ENCODE data around the gene CEP170B.

The CEP170B gene

GRCh38 chr14:104928391-104929133 lies 63.5 kb downstream of the CEP170B start:
- Histone ChIP-seq H3K27ac (ENCODE audit: low read depth, low read length) (no peak overlapping the region), H3K4me3 (ENCODE audit: low read length) (no peak overlapping the region), H4K20me1 (ENCODE audit: control insufficient read depth, insufficient read depth, low read depth, low read length) (no peaks in the 10 kb centered on the region), H3F3A (ENCODE audit: control insufficient read depth, insufficient read depth) (peaks cover 13% of the 10 kb centered on the region), H3K27me3 (ENCODE audit: control insufficient read depth, low read length) (no peaks in the 10 kb centered on the region), H3K9me2 (replicated peaks; ENCODE audit: control insufficient read depth, low read length) (no peaks in the 10 kb centered on the region), H3K36me3 (ENCODE audit: control insufficient read depth, low read length) (no peaks in the 10 kb centered on the region), H3K4me2 (ENCODE audit: low read length) (no peak overlapping the region), H3K79me2 (ENCODE audit: control insufficient read depth, low read length) (0 out of 2 replicates have a peak, but pooled peaks cover 4% of the 10 kb centered on the region), H3K4me1 (ENCODE audit: control insufficient read depth, low read length) (peaks cover 48% of the 10 kb centered on the region), H3K9me3 (ENCODE audit: control insufficient read depth, insufficient read depth, low read length) (peaks cover 7% of the 10 kb centered on the region; the same call in 1 of the 2 replicates)
- TF ChIP-seq EZH2phosphoT487 (IDR thresholded peaks at IDR 0.05; ENCODE audit: borderline replicate concordance, low read length): no peak
- no peak for TF ChIP-seq CTCF (IDR thresholded peaks at IDR 0.05; ENCODE audit: low read depth, low read length, poor library complexity, severe bottlenecking)

GRCh38 chr14:104929268-104930230 lies 64.5 kb downstream of the CEP170B start:
- Histone ChIP-seq H3K9me2 (replicated peaks; ENCODE audit: control insufficient read depth, low read length) (no peaks in the 10 kb centered on the region), H3F3A (ENCODE audit: control insufficient read depth, insufficient read depth) (peaks cover 8% of the 10 kb centered on the region; the same call in 1 of the 2 replicates), H3K4me2 (ENCODE audit: low read length) (no peak overlapping the region), H3K36me3 (ENCODE audit: control insufficient read depth, low read length) (no peaks in the 10 kb centered on the region), H3K27me3 (ENCODE audit: control insufficient read depth, low read length) (peaks cover 3% of the 10 kb centered on the region; the same call in 1 of the 2 replicates), H3K27ac (ENCODE audit: low read depth, low read length) (no peak overlapping the region), H3K4me1 (ENCODE audit: control insufficient read depth, low read length) (peaks cover 41% of the 10 kb centered on the region), H3K9me3 (ENCODE audit: control insufficient read depth, insufficient read depth, low read length) (no peaks in the 10 kb centered on the region), H4K20me1 (ENCODE audit: control insufficient read depth, insufficient read depth, low read depth, low read length) (no peaks in the 10 kb centered on the region), H3K79me2 (ENCODE audit: control insufficient read depth, low read length) (0 out of 2 replicates have a peak, but pooled peaks cover 4% of the 10 kb centered on the region), H3K4me3 (ENCODE audit: low read length) (no peak overlapping the region)
- TF ChIP-seq CTCF (IDR thresholded peaks at IDR 0.05; ENCODE audit: low read depth, low read length, poor library complexity, severe bottlenecking): no peak
- TF ChIP-seq EZH2phosphoT487 (IDR thresholded peaks at IDR 0.05; ENCODE audit: borderline replicate concordance, low read length): no peak

GRCh38 chr14:104930526-104931303 lies 65.6 kb downstream of the CEP170B start:
- Histone ChIP-seq H3K27me3 (ENCODE audit: control insufficient read depth, low read length) (peaks cover 3% of the 10 kb centered on the region; the same call in 1 of the 2 replicates), H3K36me3 (ENCODE audit: control insufficient read depth, low read length) (no peaks in the 10 kb centered on the region), H4K20me1 (ENCODE audit: control insufficient read depth, insufficient read depth, low read depth, low read length) (no peaks in the 10 kb centered on the region), H3K4me2 (ENCODE audit: low read length) (no peak overlapping the region), H3K4me3 (ENCODE audit: low read length) (no peak overlapping the region), H3K9me2 (replicated peaks; ENCODE audit: control insufficient read depth, low read length) (no peaks in the 10 kb centered on the region), H3F3A (ENCODE audit: control insufficient read depth, insufficient read depth) (peaks cover 6% of the 10 kb centered on the region; the same call in 1 of the 2 replicates), H3K9me3 (ENCODE audit: control insufficient read depth, insufficient read depth, low read length) (no peaks in the 10 kb centered on the region), H3K79me2 (ENCODE audit: control insufficient read depth, low read length) (0 out of 2 replicates have a peak, but pooled peaks cover 3% of the 10 kb centered on the region), H3K4me1 (ENCODE audit: control insufficient read depth, low read length) (peaks cover 29% of the 10 kb centered on the region), H3K27ac (ENCODE audit: low read depth, low read length) (no peak overlapping the region)
- no peak for TF ChIP-seq CTCF (IDR thresholded peaks at IDR 0.05; ENCODE audit: low read depth, low read length, poor library complexity, severe bottlenecking)
- no peak for TF ChIP-seq EZH2phosphoT487 (IDR thresholded peaks at IDR 0.05; ENCODE audit: borderline replicate concordance, low read length)
